CD4-positive, alpha-beta T cell treated with Interleukin-10 for 1 hour (primary cell): ENCODE results near the gene AKAP8L.

ENCODE experiments used
- DNase-seq: peaks from one replicate; pipeline ENCODE4 v3.0.0-alpha.2; 2020

Gene AKAP8L

GRCh38 chr19:15432629-15433518 is 14.1 kb upstream of the AKAP8L start:
- DNase-seq, result peak; percentile 94

- DNase-seq, result peak; percentile 11
These were observed 13.3 kb upstream of the AKAP8L start for GRCh38 chr19:15432018-15432494.

DNA sequence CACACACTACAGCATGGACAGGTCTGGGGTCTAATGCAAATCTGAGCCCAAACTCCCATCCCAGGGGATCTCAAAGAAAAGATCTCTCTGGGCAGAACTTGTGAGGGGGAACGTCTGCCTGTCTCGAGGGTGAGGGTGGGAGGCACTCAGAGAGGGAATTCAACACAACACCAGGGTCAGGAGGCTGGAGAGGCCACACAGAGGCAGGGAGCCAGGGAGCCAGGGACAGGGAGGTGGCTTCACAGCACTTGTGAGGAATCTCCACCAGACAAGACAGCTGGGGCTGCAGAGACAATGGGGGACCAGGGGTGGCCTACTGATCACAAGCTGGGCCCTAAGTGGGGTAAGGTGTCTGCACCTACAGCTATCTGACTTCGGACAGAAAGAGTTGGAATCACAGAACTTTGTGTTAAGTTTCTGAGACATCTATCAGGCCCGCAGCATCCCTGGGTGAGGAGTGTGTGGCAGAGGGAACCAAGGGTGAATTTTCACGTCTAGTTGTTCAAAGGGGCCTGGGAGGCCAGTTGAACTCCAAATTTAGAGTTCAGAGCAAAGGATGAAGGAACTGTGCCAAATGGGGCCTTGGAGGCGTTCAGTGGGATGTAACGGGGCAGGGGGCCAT is 12.7 kb upstream of the AKAP8L start:
- DNase-seq, result no peak

- no peak for DNase-seq
These were observed 11.8 kb upstream of the AKAP8L start for GRCh38 chr19:15430526-15431120.

DNA sequence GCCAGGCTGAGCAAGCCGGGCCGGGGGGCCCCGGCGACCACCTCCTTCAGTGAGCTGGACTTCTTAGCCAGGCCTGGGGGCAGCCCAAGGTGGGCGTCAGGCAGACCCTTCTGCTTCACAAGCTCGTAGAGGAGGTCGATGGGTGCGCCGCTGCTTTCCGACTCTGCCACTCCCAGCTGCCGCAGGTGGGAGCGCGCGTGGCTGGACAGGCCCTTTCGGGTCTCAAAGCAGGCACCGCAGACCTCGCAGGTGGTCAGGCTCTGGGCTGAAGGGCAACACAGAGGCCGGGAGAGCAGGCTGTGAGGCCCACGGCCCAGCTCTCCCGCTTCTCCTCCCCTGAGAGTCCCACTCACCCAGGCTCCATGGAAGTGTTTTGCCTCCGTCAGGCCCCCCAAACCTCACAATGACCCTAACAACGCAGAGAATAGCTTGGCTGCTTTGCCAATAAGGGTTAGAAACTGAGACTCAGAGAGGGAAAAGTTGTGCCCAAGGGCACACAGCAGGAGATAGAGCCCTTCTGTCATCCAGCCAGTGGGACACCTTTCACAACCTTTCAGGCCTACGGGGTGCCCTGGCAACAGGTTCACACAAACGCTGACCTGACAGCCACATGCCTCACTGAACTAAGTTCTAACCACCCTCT is 11.2 kb upstream of the AKAP8L start:
- no peak for DNase-seq

- DNase-seq, result no peak
These were observed 10.4 kb upstream of the AKAP8L start for GRCh38 chr19:15428956-15429824.

DNA sequence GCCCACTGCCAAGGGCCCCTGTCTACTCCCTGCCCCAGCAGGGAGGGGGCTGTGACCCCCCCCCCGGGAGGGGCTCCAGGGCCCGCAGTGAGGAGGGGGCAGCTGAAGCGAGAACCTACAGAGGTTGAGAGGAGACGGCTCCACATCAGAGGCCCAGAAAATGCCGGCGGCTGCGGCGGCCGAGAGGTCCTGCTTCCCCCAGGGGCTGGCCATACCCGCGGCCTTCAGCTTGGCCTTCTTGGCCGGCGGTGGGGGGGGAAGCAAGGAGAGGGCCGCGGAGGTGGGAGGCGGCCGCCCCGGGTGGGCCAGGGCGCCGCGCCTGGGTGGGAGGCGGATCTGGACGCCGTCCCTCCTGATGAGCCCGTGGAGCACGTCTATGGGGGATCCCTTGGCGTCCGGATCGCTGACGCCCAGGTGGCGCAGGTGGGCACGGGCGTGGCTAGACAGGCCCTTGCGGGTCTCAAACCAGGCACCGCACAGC is 9.2 kb upstream of the AKAP8L start:
- no peak for DNase-seq

GRCh38 chr19:15427350-15427700 is 8.5 kb upstream of the AKAP8L start:
- DNase-seq, result no peak

DNA sequence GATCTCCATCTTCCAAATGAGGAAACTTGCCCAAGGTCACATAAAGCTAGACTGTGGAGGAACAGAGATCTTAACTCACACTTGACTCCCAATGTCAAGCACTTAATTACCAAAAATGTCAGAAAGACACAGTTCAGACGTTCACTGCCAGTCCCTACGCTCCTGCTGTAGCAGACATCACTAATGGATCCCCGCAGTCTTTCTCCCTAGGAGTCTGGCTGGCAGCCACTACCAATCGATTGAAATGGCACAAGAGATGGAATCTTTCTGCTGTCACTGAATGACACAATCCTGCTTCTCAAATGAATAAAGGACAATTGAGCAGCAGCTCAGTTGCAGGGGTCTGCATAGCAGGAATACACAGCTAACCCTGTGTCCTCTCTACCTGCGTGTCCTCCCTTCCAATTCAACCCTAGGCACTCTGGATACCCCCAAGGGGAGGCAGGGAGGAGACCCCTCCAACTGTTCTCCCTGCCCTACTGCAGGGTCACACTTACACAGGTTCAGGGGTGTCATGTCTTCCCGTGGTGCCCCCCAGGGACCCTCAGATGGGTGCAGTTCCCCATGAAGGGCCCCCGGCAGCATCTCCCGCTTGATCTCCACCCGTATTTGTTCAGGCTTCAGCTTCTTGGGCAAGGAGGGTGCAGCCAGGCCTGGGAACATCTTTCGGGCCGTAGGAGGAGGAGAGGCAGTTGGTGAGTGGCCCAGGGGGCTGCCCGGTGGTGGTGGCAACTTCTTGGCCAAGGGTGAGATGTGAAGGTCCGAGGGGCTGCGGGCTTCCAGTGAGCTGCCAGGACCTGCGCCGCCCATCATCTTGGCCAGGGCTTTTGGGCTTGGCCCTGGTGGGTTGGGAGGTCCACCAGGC is 7.9 kb upstream of the AKAP8L start:
- no peak for DNase-seq

DNA sequence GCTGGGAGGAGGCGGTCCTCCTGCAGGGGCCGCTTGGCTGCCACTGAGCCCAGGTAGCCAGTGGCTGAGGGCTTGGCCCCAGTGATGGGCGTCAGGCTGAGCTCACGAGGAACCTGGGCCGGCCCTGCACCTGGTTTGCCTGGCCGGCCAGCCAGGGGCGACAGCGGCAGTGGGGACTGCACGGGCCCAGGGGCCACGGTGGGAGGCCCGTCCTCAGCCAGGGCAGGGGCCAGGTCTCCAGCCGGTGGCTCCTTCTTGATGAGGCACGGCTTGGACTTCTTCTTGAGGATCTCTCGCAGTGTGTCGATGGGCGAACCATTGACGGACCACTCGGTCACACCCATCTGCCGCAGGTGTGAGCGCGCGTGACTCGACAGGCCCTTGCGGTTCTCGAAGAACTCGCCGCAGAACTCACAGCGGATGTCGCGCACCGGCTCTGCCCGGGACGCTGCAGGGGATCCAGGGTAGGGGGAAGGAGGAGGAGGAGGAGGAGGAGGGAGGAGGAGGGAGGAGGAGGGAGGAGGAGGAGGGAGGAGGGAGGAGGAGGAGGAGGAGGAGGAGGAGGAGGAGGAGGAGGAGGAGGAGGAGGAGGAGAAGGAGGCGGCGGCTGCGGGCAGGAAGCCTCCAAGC is 6.6 kb upstream of the AKAP8L start:
- DNase-seq, result no peak

GRCh38 chr19:15424692-15425272 is 6.0 kb upstream of the AKAP8L start:
- no peak for DNase-seq

- DNase-seq, result no peak
These were observed 5.3 kb upstream of the AKAP8L start for GRCh38 chr19:15424121-15424520.

- DNase-seq, result no peak
These were observed 4.3 kb upstream of the AKAP8L start for GRCh38 chr19:15423130-15423529.

- no peak for DNase-seq
These were observed 3.7 kb upstream of the AKAP8L start for GRCh38 chr19:15422296-15423075.

GRCh38 chr19:15421721-15422260 is 3.0 kb upstream of the AKAP8L start:
- DNase-seq, result no peak

- DNase-seq, result no peak
These were observed 2.4 kb upstream of the AKAP8L start for GRCh38 chr19:15421136-15421695.

GRCh38 chr19:15419413-15420025 is 731 bp upstream of the AKAP8L start:
- DNase-seq, result no peak

DNA sequence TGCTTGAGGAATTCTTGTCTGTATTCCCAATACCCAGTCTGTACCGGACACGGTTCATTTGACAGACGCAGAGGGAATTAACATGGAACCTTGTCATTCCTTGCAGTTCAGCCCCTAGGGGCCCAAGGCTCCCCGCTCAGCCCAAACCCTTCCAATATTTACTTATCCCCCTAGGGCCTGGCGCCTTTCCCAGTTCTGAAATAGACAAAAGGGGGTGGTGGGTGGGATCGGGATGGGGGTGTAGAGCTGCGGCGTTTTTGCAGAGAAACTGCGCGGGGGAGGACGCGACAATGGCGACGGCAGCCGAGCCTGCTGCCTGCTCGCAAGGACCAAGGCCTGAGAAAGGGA is 583 bp downstream of the AKAP8L start:
- no peak for DNase-seq

DNA sequence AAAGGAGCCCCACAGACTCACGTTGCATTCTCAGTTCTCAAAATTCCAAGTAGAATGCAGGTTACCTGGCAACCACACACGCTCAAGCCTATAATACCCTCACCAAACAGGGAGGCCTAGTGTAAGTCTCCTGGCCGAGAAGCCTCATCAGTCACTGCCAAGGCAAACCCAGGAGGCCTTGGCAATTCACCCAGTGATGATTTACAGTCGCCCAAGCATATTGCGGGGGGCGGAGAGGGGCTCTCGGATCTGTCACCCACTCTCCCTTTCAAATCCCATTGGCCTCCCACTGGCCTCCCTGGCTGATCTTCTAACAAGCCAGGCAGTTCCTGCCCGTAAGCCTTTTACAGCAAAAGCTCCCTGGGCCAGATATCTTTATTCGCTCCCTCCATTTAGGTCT is 1.1 kb downstream of the AKAP8L start:
- DNase-seq, result no peak
